Motor neuron (in vitro differentiated cells): Measurements from ENCODE around the gene STX3. TPM values are rescaled to one million over a fixed set of nuclear protein-coding genes. Genes with fewer than 3 reads are reported as not detected.
A peak's percentile ranks its signal among the peaks of the same experiment; 100 is the strongest.
"Not testable (repeated sequence)": the region's sequence is repeated elsewhere in the genome, so short reads cannot be mapped to it uniquely, and the experiment has no call there.

Experiments used
- ATAC-seq, 8 experiments: fragments of 200-7000 bp; cut with Tn5 transposase; replicated peaks in 6 of 8; 2 replicates each; pipeline ENCODE4 v1.8.0; 2021; ENCODE audit warnings: mild to moderate bottlenecking in 8 of 8, moderate library complexity in 8 of 8
- H3K27ac ChIP-seq, 2 donors: fragments of 250-450 bp; sonication (Bioruptor Pico); 2 replicates each; pipeline ENCODE4 v1.9.0; 2021; ENCODE audit warnings: antibody characterized with exemption in 2 of 2, mild to moderate bottlenecking in 2 of 2, moderate library complexity in 1 of 2
- H3K4me1 ChIP-seq, 2 donors: fragments of 250-450 bp; sonication (Bioruptor Pico); replicated peaks in 1 of 2; 2 replicates each; pipeline ENCODE4 v1.6.1; 2021; ENCODE audit warnings: antibody characterized with exemption in 2 of 2, mild to moderate bottlenecking in 2 of 2, moderate library complexity in 1 of 2
- H3K4me3 ChIP-seq, 5 donors: fragments of 250-450 bp; sonication (Bioruptor Pico); 2 replicates each; pipeline ENCODE4 v1.9.0; 2021; ENCODE audit warnings: antibody characterized with exemption in 5 of 5, mild to moderate bottlenecking in 5 of 5, moderate library complexity in 4 of 5
- WGBS, 10 experiments: fragments of 450-650 bp; shearing (Covaris generic); methylation state at CpG; one replicate each; pipeline ENCODE4 v1.0.0; 2022; 5-methylcytosine and 5-hydroxymethylcytosine counted together
- in situ Hi-C, 9 experiments: fragments of 400-800 bp; cut with MboI; loops; one replicate each; pipeline ENCODE4 v1.15.0; 2021; ENCODE audit warnings: low sequenced_read_pairs in 9 of 9, low pct_unique_long_range_greater_than_20kb in 2 of 9; ENCODE audit not compliant: unreplicated experiment in 9 of 9
- total RNA-seq, 8 experiments: library from RNA; unstranded; fragments of 300-600 nt; gene quantifications; 2 replicates each; pipeline versions ENCODE4 v1.2.3 to v1.2.4, GENCODE V29; 2022

STX3 gene
- total RNA-seq, 8 experiments from 2014 or later: 5.7 to 21.4 (median 13.4) TPM

GRCh38 chr11:59804061-59804460 lies 48.9 kb downstream of the STX3 start:
- in situ Hi-C loops: loop anchor here in 4 of 9 experiments (10.0 to 25.0 kb wide), 4 partner anchors 49 to 333 kb away; partner anchors contain the start of gene STX3 (in 1 of the 4)
- no peak for ATAC-seq
- WGBS, 10 experiments: 43 to 100% (median 100%) methylated on average over 1 to 2 of the region's 2 CpGs; no CpG with 5 or more reads in 3 of the 10 experiments

GRCh38 chr11:59807047-59807610 lies 52.0 kb downstream of the STX3 start:
- no peak for ATAC-seq
- Histone ChIP-seq H3K27ac (no peak overlapping the region), H3K4me1 (peaks cover 5 to 10% of the 10 kb centered on the region in 2 donors), H3K4me3 (no peak overlapping the region)
- in situ Hi-C loops: loop anchor here in 4 of 9 experiments (10.0 to 25.0 kb wide), 4 partner anchors 52 to 330 kb away; partner anchors contain the start of gene STX3 (in 1 of the 4)
- WGBS, 10 experiments: 40 to 100% (median 88%) methylated on average over 1 of the region's 1 CpG; no CpG with 5 or more reads in 2 of the 10 experiments

More at GRCh38 chr11:59804061-59804460, 48.9 kb downstream of the STX3 start:
- no peak overlapping the region for H3K27ac ChIP-seq
- H3K4me3 ChIP-seq: no peak overlapping the region
- no peaks in the 10 kb centered on the region for H3K4me1 ChIP-seq

GRCh38 chr11:59810189-59810910 lies 55.2 kb downstream of the STX3 start, which contains the start of gene MRPL16:
Gene MRPL16 (minus strand): TSS chr11:59810778. CDS start chr11:59810658, 120 bp downstream.
- ATAC-seq: peak; percentile 97 to 99 (median 99)
- Histone ChIP-seq H3K27ac (peak within 1 kb of the TSS; percentile 47 to 62), H3K4me3 (peak within 1 kb of the TSS; percentile 63 to 99 (median 76)), H3K4me1 (peaks cover 5 to 10% of the 10 kb centered on the region in 2 donors)
- 0% methylated on average over 4 to 29 of the region's 54 CpGs; no CpG with 5 or more reads in 3 of the 10 experiments for WGBS, 10 experiments
- in situ Hi-C loops: loop anchor here in 3 of 9 experiments (25.0 kb wide), 3 partner anchors 102 to 327 kb away; no protein-coding TSS in a partner anchor

GRCh38 chr11:59810911-59811259 lies 55.7 kb downstream of the STX3 start:
- in situ Hi-C loops: loop anchor here in 3 of 9 experiments (25.0 kb wide), 3 partner anchors 101 to 326 kb away; no protein-coding TSS in a partner anchor
- WGBS, 10 experiments: 8 to 56% (median 22%) methylated on average over 2 to 8 of the region's 8 CpGs; no CpG with 5 or more reads in 1 of the 10 experiments
- ATAC-seq: no peak
- H3K27ac ChIP-seq: peak overlapping the region; percentile 40 to 47
- H3K4me3 ChIP-seq: peak overlapping the region; percentile 63 to 99 (median 76)
- H3K4me1 ChIP-seq: peaks cover 5 to 10% of the 10 kb centered on the region in 2 donors

- WGBS, 10 experiments: 56 to 100% (median 78%) methylated on average over 1 to 2 of the region's 2 CpGs; no CpG with 5 or more reads in 1 of the 10 experiments
- Histone ChIP-seq H3K4me3 (no peak overlapping the region), H3K27ac (no peak overlapping the region), H3K4me1 (peaks cover 5 to 10% of the 10 kb centered on the region in 2 donors)
- no peak for ATAC-seq
- in situ Hi-C loops: loop anchor here in 3 of 9 experiments (25.0 kb wide), 3 partner anchors 100 to 325 kb away; no protein-coding TSS in a partner anchor
Measured at GRCh38 chr11:59812220-59812619, 57.0 kb downstream of the STX3 start.

- Histone ChIP-seq H3K4me3 (no peak overlapping the region), H3K4me1 (peaks cover 5 to 10% of the 10 kb centered on the region in 2 donors), H3K27ac (no peak overlapping the region)
- no peak for ATAC-seq
- in situ Hi-C loops: loop anchor here in 3 of 9 experiments (25.0 kb wide), 3 partner anchors 99 to 324 kb away; no protein-coding TSS in a partner anchor
- WGBS, 10 experiments: 78 to 100% (median 100%) methylated on average over 1 of the region's 1 CpG; no CpG with 5 or more reads in 6 of the 10 experiments
Measured at GRCh38 chr11:59813364-59813763, 58.2 kb downstream of the STX3 start.

GRCh38 chr11:59814021-59814420 lies 58.8 kb downstream of the STX3 start:
- Histone ChIP-seq H3K27ac (no peak overlapping the region), H3K4me1 (peaks cover 5 to 10% of the 10 kb centered on the region in 2 donors), H3K4me3 (no peak overlapping the region)
- 20 to 88% (median 38%) methylated on average over 1 of the region's 1 CpG; no CpG with 5 or more reads in 3 of the 10 experiments for WGBS, 10 experiments
- no peak for ATAC-seq
- in situ Hi-C loops: loop anchor here in 3 of 9 experiments (25.0 kb wide), 3 partner anchors 98 to 323 kb away; no protein-coding TSS in a partner anchor

- no peak for ATAC-seq
- Histone ChIP-seq H3K27ac (no peak overlapping the region), H3K4me1 (peaks cover 0 to 5% of the 10 kb centered on the region in 2 donors), H3K4me3 (no peak overlapping the region)
- in situ Hi-C loops: loop anchor here in 3 of 9 experiments (25.0 kb wide), 3 partner anchors 97 to 322 kb away; no protein-coding TSS in a partner anchor
- 0 to 86% (median 60%) methylated on average over 1 of the region's 1 CpG; no CpG with 5 or more reads in 2 of the 10 experiments for WGBS, 10 experiments
Measured at GRCh38 chr11:59815754-59816153, 60.6 kb downstream of the STX3 start.

- H3K4me1 ChIP-seq, H3K27ac ChIP-seq, H3K4me3 ChIP-seq, ATAC-seq: not testable (repeated sequence)
- in situ Hi-C loops: loop anchor here in 3 of 9 experiments (25.0 kb wide), 3 partner anchors 96 to 321 kb away; no protein-coding TSS in a partner anchor
- WGBS, 10 experiments: 0 to 100% (median 76%) methylated on average over 1 of the region's 1 CpG; no CpG with 5 or more reads in 2 of the 10 experiments
Measured at GRCh38 chr11:59816434-59816833, 61.3 kb downstream of the STX3 start.

- Histone ChIP-seq H3K27ac (no peak overlapping the region), H3K4me3 (no peak overlapping the region), H3K4me1 (no peaks in the 10 kb centered on the region)
- in situ Hi-C loops: loop anchor here in 3 of 9 experiments (25.0 kb wide), 3 partner anchors 94 to 319 kb away; no protein-coding TSS in a partner anchor
- ATAC-seq: no peak
- WGBS, 10 experiments: 31 to 87% (median 76%) methylated on average over 1 to 4 of the region's 4 CpGs; no CpG with 5 or more reads in 1 of the 10 experiments
Measured at GRCh38 chr11:59818572-59818971, 63.4 kb downstream of the STX3 start.

- ATAC-seq: peak in 7 of 8 experiments; percentile 40 to 95 (median 78)
Measured at GRCh38 chr11:59822989-59823566, 67.9 kb downstream of the STX3 start.

GRCh38 chr11:59829358-59829757 lies 74.2 kb downstream of the STX3 start:
- H3K27ac ChIP-seq: no peak overlapping the region
- 0 to 93% (median 74%) methylated on average over 2 to 3 of the region's 3 CpGs; no CpG with 5 or more reads in 1 of the 10 experiments for WGBS, 10 experiments
- ATAC-seq: no peak
- no peaks in the 10 kb centered on the region for H3K4me1 ChIP-seq
- in situ Hi-C loops: loop anchor here in 1 of 9 experiments (10.0 kb wide), 1 partner anchor 305 kb away; no protein-coding TSS in a partner anchor
- no peak overlapping the region for H3K4me3 ChIP-seq

More at GRCh38 chr11:59822989-59823566, 67.9 kb downstream of the STX3 start:
- no peaks in the 10 kb centered on the region for H3K4me1 ChIP-seq
- 0 to 53% (median 14%) methylated on average over 2 to 9 of the region's 9 CpGs; no CpG with 5 or more reads in 1 of the 10 experiments for WGBS, 10 experiments
- in situ Hi-C loops: loop anchor here in 4 of 9 experiments (5.0 to 25.0 kb wide), 5 partner anchors 89 to 314 kb away; no protein-coding TSS in a partner anchor
- H3K4me3 ChIP-seq: no peak overlapping the region
- H3K27ac ChIP-seq: no peak overlapping the region
